A549 treated with CORT108297 at 1 μM for 4 hours (cell line): ENCODE data around the gene KIAA1614. TPM values are rescaled to one million over a fixed set of nuclear protein-coding genes. Genes with fewer than 3 reads are reported as not detected.

ENCODE experiments used
- total RNA-seq: library from RNA; stranded (reverse); fragments of 200-300 nt; extraction: Qiagen RNA extraction; gene quantifications from 5 replicates; pipeline ENCODE4 v1.2.3, GENCODE V29; 2022

The KIAA1614 gene, protein sequence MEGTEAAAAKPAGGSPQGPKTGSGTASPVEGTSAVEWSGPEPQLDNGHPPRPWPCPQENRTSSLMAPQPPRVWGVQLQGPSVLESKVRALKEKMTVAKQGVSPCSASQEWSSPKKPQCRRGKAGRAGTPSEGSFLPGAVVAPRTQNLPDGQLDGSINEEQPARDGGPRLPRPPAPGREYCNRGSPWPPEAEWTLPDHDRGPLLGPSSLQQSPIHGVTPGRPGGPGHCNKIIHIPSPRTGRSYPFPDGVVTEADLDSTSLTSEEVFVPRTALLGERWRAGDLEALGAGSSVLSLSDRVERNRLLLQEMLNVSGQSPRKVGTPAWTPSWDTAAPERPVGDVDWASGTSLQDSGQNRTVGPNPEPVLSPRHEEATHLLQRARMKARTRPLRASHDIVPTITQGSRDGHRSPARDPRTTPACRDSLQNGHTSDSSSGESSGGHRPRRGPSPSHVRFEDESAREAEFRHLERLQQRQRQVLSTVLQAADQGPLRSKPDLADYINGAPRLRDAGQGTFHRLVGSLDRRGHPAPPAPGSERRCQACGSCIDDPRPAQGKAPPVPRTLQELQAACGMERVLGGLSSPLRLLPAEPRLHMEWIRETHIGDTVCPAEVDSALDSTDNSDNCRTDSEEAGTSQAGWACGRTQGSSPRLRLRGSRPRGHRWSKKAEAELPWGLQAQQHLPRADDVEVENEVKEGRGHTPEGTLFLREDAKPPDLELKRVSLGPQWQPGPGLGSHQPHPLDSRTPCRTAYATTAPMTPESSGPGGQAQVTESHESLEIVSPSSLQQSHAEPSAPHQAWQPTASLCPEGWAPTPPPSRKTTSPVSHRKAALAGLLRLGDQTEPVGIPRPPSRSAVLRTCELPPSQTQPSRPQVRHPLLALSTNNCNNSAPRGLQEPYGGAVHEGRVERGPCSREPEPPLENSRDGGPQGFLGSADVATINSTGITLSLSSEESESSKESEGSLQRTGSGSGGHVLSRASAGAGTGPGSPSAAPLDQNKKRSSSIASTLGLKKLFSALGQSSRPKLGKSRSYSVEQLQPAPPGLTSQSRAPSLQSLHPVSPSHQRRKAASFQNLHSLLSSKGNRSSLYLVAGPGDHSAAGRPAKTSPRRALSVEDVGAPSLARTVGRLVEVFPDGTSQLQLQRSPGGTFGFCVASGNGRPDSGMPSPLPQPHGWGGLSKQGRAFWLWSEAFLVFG
- total RNA-seq, result 0.40 to 1.2 TPM (median 1.0 TPM) in 5 replicates

DNA sequence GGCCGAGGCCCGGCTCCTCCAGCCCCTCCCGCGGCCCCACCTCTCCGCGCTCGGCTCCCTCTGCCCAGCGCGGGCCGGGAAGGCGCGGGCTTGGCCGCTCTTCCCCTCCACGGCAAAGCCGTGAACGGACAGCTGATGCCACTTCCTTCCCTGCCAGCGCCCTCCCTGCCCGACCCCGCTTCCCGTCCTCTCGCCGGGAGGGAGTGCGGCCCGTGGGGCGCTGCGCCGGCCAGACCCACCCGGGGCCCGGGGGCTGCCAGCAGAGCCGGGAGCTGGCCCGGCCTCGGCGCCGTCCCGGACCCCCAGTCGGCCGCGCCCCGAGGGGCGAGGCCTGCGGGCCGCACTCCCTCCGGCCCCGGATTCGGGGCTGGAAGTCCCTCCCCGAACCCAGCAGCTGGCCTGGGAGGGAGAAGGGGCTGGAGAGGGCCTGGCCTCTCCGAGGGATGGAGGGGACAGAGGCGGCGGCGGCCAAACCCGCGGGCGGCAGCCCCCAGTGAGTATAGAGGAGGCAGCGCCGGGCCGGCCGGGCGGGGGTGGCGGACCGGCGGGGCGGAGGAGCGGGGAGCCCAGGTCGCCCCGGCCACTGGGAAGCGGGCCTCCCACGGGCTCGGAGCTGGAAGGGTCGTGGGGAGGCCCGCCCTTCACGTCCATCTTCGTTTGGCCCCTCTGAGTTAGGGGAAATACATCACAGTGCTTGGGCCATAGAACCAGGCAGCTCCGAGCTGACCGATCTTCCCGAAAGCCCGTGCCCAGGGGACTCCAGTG is at the start of gene KIAA1614:
KIAA1614 (plus strand) TSS at position 97 of the 765 bp plus-strand sequence; CDS start at position 444, 347 bp downstream.

Other genes with a start within 250 kb of the KIAA1614 start
- gene STX6, start 110.0 kb downstream of the KIAA1614 start, total RNA-seq, result 13.5 to 14.5 TPM (median 13.8 TPM) in 5 replicates
- 5.9 to 8.4 TPM (median 7.1 TPM) in 5 replicates for gene MR1, start 121.1 kb downstream of the KIAA1614 start, total RNA-seq
- gene IER5, start 175.8 kb downstream of the KIAA1614 start, total RNA-seq, result 32.3 to 55.8 TPM (median 48.6 TPM) in 5 replicates